ENCODE data around the gene SLC49A4.

Gene SLC49A4

DNA sequence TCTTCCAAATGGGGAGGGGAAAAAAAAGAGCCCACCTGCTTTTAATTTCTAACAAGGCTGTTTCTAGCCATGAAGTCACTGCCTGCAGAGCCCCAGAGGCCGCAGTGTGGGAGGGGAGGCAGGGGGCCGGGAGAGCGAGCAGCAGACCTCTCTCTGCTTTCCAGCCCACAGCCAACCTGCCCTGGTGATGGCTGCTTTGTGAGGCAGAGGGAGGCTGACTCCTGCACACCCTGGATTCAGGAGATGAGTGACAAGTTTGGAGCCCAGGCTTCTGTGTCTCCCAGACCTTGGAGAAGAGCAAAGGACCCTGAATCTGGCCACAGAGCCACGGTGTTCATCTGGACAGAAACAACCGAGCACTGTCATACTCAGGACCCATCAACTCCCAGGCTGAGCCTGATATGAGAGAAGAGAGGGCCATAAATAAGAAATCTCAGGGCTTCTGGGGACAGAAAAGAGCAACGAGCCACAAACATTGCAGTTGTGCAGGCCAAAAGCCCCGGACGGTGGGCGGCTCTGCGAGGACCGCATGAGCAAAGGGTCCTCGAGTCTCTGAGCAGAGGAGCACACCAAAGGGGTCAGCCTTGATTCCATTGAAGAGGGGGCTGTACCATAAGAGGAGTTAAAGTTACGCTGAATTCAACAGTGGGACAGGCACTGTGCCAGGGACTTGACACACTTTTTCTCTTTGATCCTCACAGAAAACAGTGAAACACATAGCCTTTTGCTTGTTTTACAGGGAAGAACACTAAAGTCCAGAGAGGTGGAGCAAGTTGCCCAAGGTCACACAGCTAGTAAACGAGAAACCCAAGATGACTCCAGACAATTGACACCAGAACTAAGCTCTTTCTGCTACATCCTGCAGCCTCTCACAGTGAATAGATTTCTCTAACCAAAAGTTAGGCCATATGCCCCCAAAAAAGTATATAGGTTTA is 135.5 kb downstream of the SLC49A4 start:
- no peak for DNase-seq (ENCODE audit: low read depth in 3 of 3)

Measured in stimulated activated CD4-positive, alpha-beta T cell treated with anti-CD3 and anti-CD28 coated beads, TNF-alpha, amount 100 ng/mL, for 24 hours (primary cell).